K562 (cell line): Measurements from ENCODE around the gene ZMYND19. TPM values are rescaled to one million over a fixed set of nuclear protein-coding genes. Genes with fewer than 3 reads are reported as not detected.
A peak's percentile ranks its signal among the peaks of the same experiment; 100 is the strongest.

Source experiments
- CBX2 ChIP-seq: fragments of 200-600 bp; sonication (generic); IDR thresholded peaks from one replicate; pipeline ENCODE4 v1.6.1; 2012; ENCODE audit warnings: mild to moderate bottlenecking, low read length, inconsistent platforms; ENCODE audit not compliant: insufficient read depth, poor library complexity, severe bottlenecking
- CXXC5 ChIP-seq: fragments of 250-450 bp; sonication (Bioruptor Pico); IDR thresholded peaks from 2 replicates; pipeline ENCODE4 v1.8.0; 2022; ENCODE audit warnings: inconsistent platforms, mild to moderate bottlenecking, moderate library complexity
- GABPB1 ChIP-seq: sonication (generic); formaldehyde crosslinking; IDR thresholded peaks from 2 replicates; pipeline ENCODE4 v1.8.0; 2022; ENCODE audit warnings: mild to moderate bottlenecking, missing genetic modification reagents
- HNRNPK ChIP-seq: fragments of 200-400 bp; formaldehyde crosslinking; IDR thresholded peaks from one replicate; pipeline ENCODE4 v1.6.1; 2018; ENCODE audit warnings: mild to moderate bottlenecking, low read depth, low read length; ENCODE audit not compliant: poor library complexity, severe bottlenecking
- KAT7 ChIP-seq: sonication (generic); formaldehyde crosslinking; IDR thresholded peaks from 2 replicates; pipeline ENCODE4 v1.8.0; 2022; ENCODE audit warnings: missing genetic modification reagents, mild to moderate bottlenecking, borderline replicate concordance
- KDM4B ChIP-seq, 2 experiments: fragments of 450-650 bp in 1 of 2; sonication (generic) in 1 of 2; IDR thresholded peaks; 2 replicates each; pipeline ENCODE4 v1.6.1; 2016 to 2017; ENCODE audit warnings: borderline replicate concordance in 2 of 2, antibody characterized with exemption in 1 of 2, low read depth in 1 of 2, mild to moderate bottlenecking in 1 of 2
- NEUROD1 ChIP-seq: fragments of 150-350 bp; IDR thresholded peaks from 2 replicates; pipeline ENCODE4 v1.6.1; 2014; ENCODE audit warnings: borderline replicate concordance, low read length, low read depth; ENCODE audit not compliant: partially characterized antibody
- POLR2A ChIP-seq: fragments of 450-650 bp; conservative IDR thresholded peaks from 2 replicates; pipeline ENCODE4 v1.6.1; 2016
- SAFB ChIP-seq: fragments of 200-400 bp; formaldehyde crosslinking; IDR thresholded peaks from 2 replicates; pipeline ENCODE4 v1.6.1; 2017; ENCODE audit warnings: low read depth, low read length, borderline replicate concordance
- SP1 ChIP-seq: sonication (generic); formaldehyde crosslinking; IDR thresholded peaks from 2 replicates; pipeline ENCODE4 v1.8.1; 2022; ENCODE audit warnings: mild to moderate bottlenecking, missing genetic modification reagents
- SPI1 ChIP-seq: IDR thresholded peaks from 2 replicates; pipeline ENCODE4 v1.6.1; 2011; ENCODE audit warnings: low read depth, low read length, control low read depth, borderline replicate concordance
- THRAP3 ChIP-seq: fragments of 450-650 bp; IDR thresholded peaks from 2 replicates; pipeline ENCODE4 v1.6.1; 2016; ENCODE audit warnings: mild to moderate bottlenecking, inconsistent platforms, borderline replicate concordance
- U2AF1 ChIP-seq: fragments of 200-400 bp; formaldehyde crosslinking; optimal IDR thresholded peaks from 2 replicates; pipeline ENCODE3; 2017; ENCODE audit warnings: mild to moderate bottlenecking, low read depth, low read length, moderate library complexity
- ZNF644 ChIP-seq: fragments of 200-800 bp; sonication (Bioruptor generic); IDR thresholded peaks from 2 replicates; pipeline ENCODE4 v1.6.1; 2016; ENCODE audit warnings: low read depth, missing genetic modification characterization, missing compliant biosample characterization
- polyA plus RNA-seq, 8 experiments: library from polyadenylated mRNA; depleted of rRNA in 4 of 8; stranded (reverse) in 5 of 8; unstranded in 3 of 8; fragments of >200 nt; fragmentation: Nextera tagmentation in 2 of 8; fragmentation: Illumina TruSeq in 1 of 8; extraction: Ambion mirVana in 2 of 8; extraction: Trizol in 1 of 8; gene quantifications; 2 replicates each; pipeline versions ENCODE4 v1.2.1 to v1.2.3, GENCODE V29; 2011 to 2014; ENCODE audit warnings: inconsistent platforms in 1 of 8, missing spikeins in 1 of 8
- total RNA-seq, 7 experiments: library from RNA; depleted of rRNA in 6 of 7; stranded (reverse); fragments of >200 nt in 6 of 7; fragmentation: Illumina TruSeq in 2 of 7; extraction: Trizol in 2 of 7; gene quantifications; 2 replicates each; pipeline versions ENCODE4 v1.2.1 to v1.2.3, GENCODE V29; 2011 to 2021; ENCODE audit warnings: low replicate concordance in 1 of 7
- TF ChIP-seq, protein P1 (sequence below): sonication (generic); formaldehyde crosslinking; IDR thresholded peaks from 2 replicates; pipeline ENCODE4 v1.9.0; 2022; ENCODE audit warnings: mild to moderate bottlenecking, missing genetic modification reagents
- TF ChIP-seq, protein P2 (sequence below): sonication (generic); formaldehyde crosslinking; IDR thresholded peaks from 2 replicates; pipeline ENCODE4 v1.8.0; 2023; ENCODE audit warnings: mild to moderate bottlenecking, missing genetic modification reagents
- TF ChIP-seq, protein P3 (sequence below): fragments of 450-650 bp; IDR thresholded peaks from 2 replicates; pipeline ENCODE4 v1.6.1; 2016; ENCODE audit warnings: borderline replicate concordance

The ZMYND19 gene
- total and polyA plus RNA-seq, 9 of the 15 experiments (the other 6 are each of a cell fraction or from before 2014, with no cell fraction given), result 1.0 to 86.7 (median 44.0) TPM

DNA sequence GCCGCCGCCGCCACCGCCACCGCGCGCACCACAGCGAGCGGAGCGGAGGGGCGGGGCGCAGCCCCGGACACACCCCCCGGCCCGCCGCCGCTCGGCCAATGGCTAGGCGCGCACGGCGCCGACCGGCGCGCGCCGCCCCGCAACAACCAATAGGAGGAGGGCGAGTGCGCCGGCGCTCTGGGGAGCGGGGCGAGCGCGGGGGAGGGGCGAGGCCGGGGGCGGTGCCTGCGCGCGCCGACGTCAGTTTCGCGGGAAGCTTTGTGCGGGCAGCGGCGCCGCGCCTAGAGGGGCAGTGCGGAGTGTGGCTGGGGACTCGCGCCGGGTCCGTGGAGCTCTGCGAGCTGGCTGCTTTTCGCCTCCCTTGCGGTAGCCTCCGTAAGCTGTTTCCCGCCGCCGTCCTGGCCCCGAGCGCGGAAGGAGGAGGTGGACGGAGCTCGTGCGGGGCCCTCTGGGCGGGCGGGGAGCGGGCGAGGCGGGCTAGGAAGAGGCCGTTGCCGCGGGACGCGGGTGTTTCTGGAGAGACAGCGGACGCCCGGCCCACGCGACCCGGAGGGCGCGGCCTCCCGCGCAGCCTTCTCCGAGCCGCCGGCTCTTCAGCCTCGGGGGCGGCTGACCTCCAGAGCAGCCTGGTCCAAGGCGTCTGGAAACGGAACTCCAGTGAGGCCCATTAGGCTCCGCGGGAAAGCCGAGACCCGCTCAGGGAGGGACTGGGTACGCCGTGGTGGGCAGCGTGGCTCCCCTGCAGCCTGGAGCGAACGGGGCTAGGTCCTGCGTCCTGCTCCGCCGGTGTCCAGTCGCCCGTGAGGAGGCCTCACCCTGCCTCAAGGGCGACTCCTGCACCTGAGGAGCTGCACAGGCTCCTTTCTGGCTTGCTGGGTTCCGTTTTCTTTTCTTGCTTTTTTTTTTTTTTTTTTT is at the start of gene ZMYND19 (continued):
- TF ChIP-seq KDM4B (IDR thresholded peaks at IDR 0.05; ENCODE audit: borderline replicate concordance in 2 of 2, low read depth in 1 of 2) (0 out of 4 replicates have a peak, but pooled peaks of 1 of the 2 experiments have one; percentile 34), ZNF644 (tag) (no peak), SPI1 (peak; percentile 62; the same call in 1 of the 2 replicates), SP1 (peak; percentile 67; the same call in 1 of the 2 replicates), HNRNPK (no peak), GABPB1 (CRISPR knock-in tag) (0 out of 2 replicates have a peak, but pooled peaks have one; percentile 37), POLR2A (peak; percentile 63), CBX2 (no peak), SAFB (no peak), KAT7 (CRISPR knock-in tag) (no peak), NEUROD1 (no peak), THRAP3 (no peak), U2AF1 (peak; percentile 71), CXXC5 (CRISPR knock-in tag) (peak; percentile 83)
- TF ChIP-seq, protein P1, sequence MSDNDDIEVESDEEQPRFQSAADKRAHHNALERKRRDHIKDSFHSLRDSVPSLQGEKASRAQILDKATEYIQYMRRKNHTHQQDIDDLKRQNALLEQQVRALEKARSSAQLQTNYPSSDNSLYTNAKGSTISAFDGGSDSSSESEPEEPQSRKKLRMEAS, result peak; percentile 44
- TF ChIP-seq, protein P2, sequence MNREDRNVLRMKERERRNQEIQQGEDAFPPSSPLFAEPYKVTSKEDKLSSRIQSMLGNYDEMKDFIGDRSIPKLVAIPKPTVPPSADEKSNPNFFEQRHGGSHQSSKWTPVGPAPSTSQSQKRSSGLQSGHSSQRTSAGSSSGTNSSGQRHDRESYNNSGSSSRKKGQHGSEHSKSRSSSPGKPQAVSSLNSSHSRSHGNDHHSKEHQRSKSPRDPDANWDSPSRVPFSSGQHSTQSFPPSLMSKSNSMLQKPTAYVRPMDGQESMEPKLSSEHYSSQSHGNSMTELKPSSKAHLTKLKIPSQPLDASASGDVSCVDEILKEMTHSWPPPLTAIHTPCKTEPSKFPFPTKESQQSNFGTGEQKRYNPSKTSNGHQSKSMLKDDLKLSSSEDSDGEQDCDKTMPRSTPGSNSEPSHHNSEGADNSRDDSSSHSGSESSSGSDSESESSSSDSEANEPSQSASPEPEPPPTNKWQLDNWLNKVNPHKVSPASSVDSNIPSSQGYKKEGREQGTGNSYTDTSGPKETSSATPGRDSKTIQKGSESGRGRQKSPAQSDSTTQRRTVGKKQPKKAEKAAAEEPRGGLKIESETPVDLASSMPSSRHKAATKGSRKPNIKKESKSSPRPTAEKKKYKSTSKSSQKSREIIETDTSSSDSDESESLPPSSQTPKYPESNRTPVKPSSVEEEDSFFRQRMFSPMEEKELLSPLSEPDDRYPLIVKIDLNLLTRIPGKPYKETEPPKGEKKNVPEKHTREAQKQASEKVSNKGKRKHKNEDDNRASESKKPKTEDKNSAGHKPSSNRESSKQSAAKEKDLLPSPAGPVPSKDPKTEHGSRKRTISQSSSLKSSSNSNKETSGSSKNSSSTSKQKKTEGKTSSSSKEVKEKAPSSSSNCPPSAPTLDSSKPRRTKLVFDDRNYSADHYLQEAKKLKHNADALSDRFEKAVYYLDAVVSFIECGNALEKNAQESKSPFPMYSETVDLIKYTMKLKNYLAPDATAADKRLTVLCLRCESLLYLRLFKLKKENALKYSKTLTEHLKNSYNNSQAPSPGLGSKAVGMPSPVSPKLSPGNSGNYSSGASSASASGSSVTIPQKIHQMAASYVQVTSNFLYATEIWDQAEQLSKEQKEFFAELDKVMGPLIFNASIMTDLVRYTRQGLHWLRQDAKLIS (CRISPR knock-in tag), result no peak
- TF ChIP-seq, protein P3, sequence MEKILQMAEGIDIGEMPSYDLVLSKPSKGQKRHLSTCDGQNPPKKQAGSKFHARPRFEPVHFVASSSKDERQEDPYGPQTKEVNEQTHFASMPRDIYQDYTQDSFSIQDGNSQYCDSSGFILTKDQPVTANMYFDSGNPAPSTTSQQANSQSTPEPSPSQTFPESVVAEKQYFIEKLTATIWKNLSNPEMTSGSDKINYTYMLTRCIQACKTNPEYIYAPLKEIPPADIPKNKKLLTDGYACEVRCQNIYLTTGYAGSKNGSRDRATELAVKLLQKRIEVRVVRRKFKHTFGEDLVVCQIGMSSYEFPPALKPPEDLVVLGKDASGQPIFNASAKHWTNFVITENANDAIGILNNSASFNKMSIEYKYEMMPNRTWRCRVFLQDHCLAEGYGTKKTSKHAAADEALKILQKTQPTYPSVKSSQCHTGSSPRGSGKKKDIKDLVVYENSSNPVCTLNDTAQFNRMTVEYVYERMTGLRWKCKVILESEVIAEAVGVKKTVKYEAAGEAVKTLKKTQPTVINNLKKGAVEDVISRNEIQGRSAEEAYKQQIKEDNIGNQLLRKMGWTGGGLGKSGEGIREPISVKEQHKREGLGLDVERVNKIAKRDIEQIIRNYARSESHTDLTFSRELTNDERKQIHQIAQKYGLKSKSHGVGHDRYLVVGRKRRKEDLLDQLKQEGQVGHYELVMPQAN, result peak; percentile 73; the same call in 1 of the 2 replicates
